ES-I3 (cell line): ENCODE data around the gene CTDSP1.

Experiments
- H3K36me3 ChIP-seq: 2 replicates; pipeline ENCODE4 v1.6.1; 2013; ENCODE audit warnings: mild to moderate bottlenecking, low read length, control low read depth, moderate library complexity; ENCODE audit not compliant: insufficient read depth
- H3K4me1 ChIP-seq: 2 replicates; pipeline ENCODE4 v1.6.1; 2013; ENCODE audit warnings: mild to moderate bottlenecking, control low read depth, low read length; ENCODE audit not compliant: insufficient read depth
- H3K9ac ChIP-seq: 2 replicates; pipeline ENCODE4 v1.6.1; 2013; ENCODE audit warnings: low read depth, mild to moderate bottlenecking, low read length, moderate library complexity
- H3K9me3 ChIP-seq: 2 replicates; pipeline ENCODE4 v1.6.1; 2013; ENCODE audit warnings: mild to moderate bottlenecking, low read length, moderate library complexity; ENCODE audit not compliant: control insufficient read depth, insufficient read depth

CTDSP1 gene

GRCh38 chr2:218399391-218400166 is at the start of gene CTDSP1:
Gene CTDSP1, plus strand, starts transcription at chr2:218399868. Its CDS starts 223 bp downstream, at chr2:218400091.
- Histone ChIP-seq H3K36me3 (peaks cover 3% of the 10 kb centered on the region; the same call in 1 of the 2 replicates), H3K9ac (peak within 1 kb of the TSS; percentile 99), H3K9me3 (no peaks in the 10 kb centered on the region), H3K4me1 (peaks cover 2% of the 10 kb centered on the region; the same call in 1 of the 2 replicates)

GRCh38 chr2:218354045-218354444 is 45.6 kb upstream of the CTDSP1 start:
- H3K36me3 ChIP-seq, result no peaks in the 10 kb centered on the region

GRCh38 chr2:218354850-218355443 is 44.7 kb upstream of the CTDSP1 start:
- H3K36me3 ChIP-seq, result no peaks in the 10 kb centered on the region
- H3K9ac ChIP-seq, result no peak overlapping the region
- peaks cover 12% of the 10 kb centered on the region; the same call in 1 of the 2 replicates for H3K4me1 ChIP-seq
- H3K9me3 ChIP-seq, result no peaks in the 10 kb centered on the region

More at GRCh38 chr2:218354045-218354444, 45.6 kb upstream of the CTDSP1 start:
- Histone ChIP-seq H3K9me3 (no peaks in the 10 kb centered on the region), H3K9ac (no peak overlapping the region), H3K4me1 (peaks cover 12% of the 10 kb centered on the region; the same call in 1 of the 2 replicates)

GRCh38 chr2:218357236-218358177 is 42.2 kb upstream of the CTDSP1 start:
- no peaks in the 10 kb centered on the region for H3K9me3 ChIP-seq
- H3K4me1 ChIP-seq, result peaks cover 15% of the 10 kb centered on the region; the same call in 1 of the 2 replicates
- no peak overlapping the region for H3K9ac ChIP-seq
- H3K36me3 ChIP-seq, result no peaks in the 10 kb centered on the region

- Histone ChIP-seq H3K4me1 (peaks cover 15% of the 10 kb centered on the region; the same call in 1 of the 2 replicates), H3K9ac (no peak overlapping the region), H3K36me3 (no peaks in the 10 kb centered on the region), H3K9me3 (no peaks in the 10 kb centered on the region)
Observed at GRCh38 chr2:218360453-218360852, 39.2 kb upstream of the CTDSP1 start.

- Histone ChIP-seq H3K9me3 (0 out of 2 replicates have a peak, but pooled peaks cover 5% of the 10 kb centered on the region), H3K9ac (no peak overlapping the region), H3K4me1 (peaks cover 7% of the 10 kb centered on the region; the same call in 1 of the 2 replicates)
Observed at GRCh38 chr2:218362606-218363005, 37.1 kb upstream of the CTDSP1 start.

GRCh38 chr2:218363736-218364135 is 35.9 kb upstream of the CTDSP1 start:
- Histone ChIP-seq H3K9me3 (0 out of 2 replicates have a peak, but pooled peaks cover 5% of the 10 kb centered on the region), H3K9ac (no peak overlapping the region), H3K36me3 (no peaks in the 10 kb centered on the region), H3K4me1 (peaks cover 4% of the 10 kb centered on the region; the same call in 1 of the 2 replicates)

More at GRCh38 chr2:218362606-218363005, 37.1 kb upstream of the CTDSP1 start:
- no peaks in the 10 kb centered on the region for H3K36me3 ChIP-seq

- Histone ChIP-seq H3K36me3 (no peaks in the 10 kb centered on the region), H3K4me1 (peaks cover 4% of the 10 kb centered on the region; the same call in 1 of the 2 replicates), H3K9ac (no peak overlapping the region), H3K9me3 (0 out of 2 replicates have a peak, but pooled peaks cover 5% of the 10 kb centered on the region)
Observed at GRCh38 chr2:218364196-218364595, 35.5 kb upstream of the CTDSP1 start.

GRCh38 chr2:218366621-218367414 is 32.9 kb upstream of the CTDSP1 start:
- no peaks in the 10 kb centered on the region for H3K36me3 ChIP-seq
- 0 out of 2 replicates have a peak, but pooled peaks cover 5% of the 10 kb centered on the region for H3K9me3 ChIP-seq
- no peaks in the 10 kb centered on the region for H3K4me1 ChIP-seq
- peak overlapping the region; percentile 61; the same call in 1 of the 2 replicates for H3K9ac ChIP-seq

- Histone ChIP-seq H3K9ac (peak overlapping the region; percentile 61), H3K36me3 (no peaks in the 10 kb centered on the region), H3K9me3 (0 out of 2 replicates have a peak, but pooled peaks cover 5% of the 10 kb centered on the region), H3K4me1 (no peaks in the 10 kb centered on the region)
Observed at GRCh38 chr2:218367415-218368149, 32.1 kb upstream of the CTDSP1 start.

- Histone ChIP-seq H3K36me3 (no peaks in the 10 kb centered on the region), H3K9me3 (0 out of 2 replicates have a peak, but pooled peaks cover 5% of the 10 kb centered on the region), H3K4me1 (no peaks in the 10 kb centered on the region), H3K9ac (peak overlapping the region; percentile 61)
Observed at GRCh38 chr2:218368150-218368528, 31.5 kb upstream of the CTDSP1 start.

GRCh38 chr2:218368621-218369153 is 31.0 kb upstream of the CTDSP1 start:
- Histone ChIP-seq H3K4me1 (no peaks in the 10 kb centered on the region), H3K9ac (peak overlapping the region; percentile 61; the same call in 1 of the 2 replicates), H3K36me3 (no peaks in the 10 kb centered on the region), H3K9me3 (0 out of 2 replicates have a peak, but pooled peaks cover 5% of the 10 kb centered on the region)
